Transverse colon (tissue), 3 donors: ENCODE data around the gene PAPPA.

Experiments used
- CTCF ChIP-seq, 5 experiments: fragments of 200-600 bp in 3 of 5; fragments of 450-650 bp in 2 of 5; sonication (generic) in 3 of 5; IDR thresholded peaks; 1 replicate in 2 of 5; 2 replicates in 3 of 5; pipeline ENCODE4 v1.5.1; 2016 to 2017; ENCODE audit warnings: antibody characterized with exemption in 5 of 5, inconsistent platforms in 3 of 5, mild to moderate bottlenecking in 2 of 5, moderate library complexity in 1 of 5
- EP300 ChIP-seq: sonication (generic); formaldehyde crosslinking; IDR thresholded peaks from one replicate; pipeline ENCODE4 v1.6.1; 2017; ENCODE audit warnings: antibody characterized with exemption, low read depth
- POLR2A ChIP-seq: fragments of 450-650 bp; IDR thresholded peaks from one replicate; pipeline ENCODE4 v1.6.1; 2016; ENCODE audit warnings: antibody characterized with exemption, mild to moderate bottlenecking, moderate library complexity

GRCh38 chr9:116403171-116403570 is 249.6 kb downstream of the PAPPA start:
- TF ChIP-seq EP300 (no peak), CTCF (IDR thresholded peaks at IDR 0.05) (no peak), POLR2A (no peak)
